Astrocyte of the hippocampus (primary cell): ENCODE data around the gene ZNF106.

Source experiments
- DNase-seq: peaks from one replicate; pipeline ENCODE4 v3.0.0; 2011; ENCODE audit warnings: low read depth, low spot score

The ZNF106 gene

DNA sequence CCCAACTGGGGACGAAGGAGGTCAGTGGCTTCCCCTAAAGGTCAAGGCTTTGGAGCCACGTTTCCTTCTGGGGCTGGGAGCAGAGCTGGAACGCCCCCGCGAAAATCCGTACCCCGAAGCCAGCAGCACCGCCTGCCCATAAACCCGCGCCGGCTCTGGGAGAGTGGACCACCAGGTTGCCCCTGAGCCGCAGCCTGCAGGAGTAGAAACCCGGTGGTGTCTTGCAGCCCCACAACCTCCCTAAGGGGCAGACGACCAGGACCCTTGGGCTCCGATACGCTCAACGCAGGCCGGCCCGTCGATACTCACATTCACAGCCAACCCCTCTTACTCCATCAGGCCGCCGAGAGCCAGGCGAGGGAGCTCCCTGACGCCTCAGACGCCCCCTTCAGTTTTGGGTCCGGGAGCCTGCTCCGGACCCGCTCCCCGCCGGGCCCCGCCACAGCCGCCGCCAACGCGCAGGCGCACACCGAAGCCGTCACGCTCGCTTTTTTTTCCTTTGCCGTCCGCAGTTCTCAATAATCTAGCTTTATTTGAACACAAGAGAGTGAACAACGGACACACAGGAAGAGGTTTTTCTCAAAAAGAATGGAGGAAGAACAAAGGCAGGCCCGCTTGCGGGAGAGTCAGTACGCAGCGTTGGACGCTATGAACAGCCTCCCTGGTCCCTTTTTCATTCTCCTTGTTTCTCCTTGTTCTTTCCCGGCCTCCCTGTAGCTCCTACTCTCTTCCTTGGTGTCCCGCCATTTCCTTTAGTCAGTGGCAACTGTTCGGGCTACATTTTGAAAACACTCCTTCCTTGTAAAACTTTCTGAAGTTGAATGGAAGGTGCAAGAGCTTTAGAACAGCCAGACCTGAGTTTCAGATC is at the start of gene ZNF106:
ZNF106 (minus strand) TSS at position 471 of the 868 bp plus-strand sequence. CDS start 18,852 bp downstream, outside the sequence.
- DNase-seq = peak; percentile 96

DNA sequence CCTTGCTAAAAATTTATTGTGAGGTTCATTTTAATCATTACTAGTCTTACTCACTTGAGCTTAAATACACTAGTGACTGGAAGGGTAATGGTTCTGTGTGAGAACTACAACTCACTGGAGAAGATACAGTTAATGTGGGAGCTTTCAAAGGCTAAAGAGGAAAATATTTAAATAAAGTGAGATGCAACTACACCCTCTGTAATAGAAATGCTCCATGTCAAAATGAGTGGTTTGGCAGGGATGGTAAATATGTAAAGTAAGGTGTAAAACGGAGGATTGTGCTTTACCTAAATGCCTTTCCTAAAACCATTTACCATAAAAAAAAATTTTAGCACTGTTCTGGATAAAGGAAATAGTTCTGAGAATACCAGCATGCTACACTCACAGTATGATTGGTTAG is 42.3 kb upstream of the ZNF106 start:
- DNase-seq = no peak

DNA sequence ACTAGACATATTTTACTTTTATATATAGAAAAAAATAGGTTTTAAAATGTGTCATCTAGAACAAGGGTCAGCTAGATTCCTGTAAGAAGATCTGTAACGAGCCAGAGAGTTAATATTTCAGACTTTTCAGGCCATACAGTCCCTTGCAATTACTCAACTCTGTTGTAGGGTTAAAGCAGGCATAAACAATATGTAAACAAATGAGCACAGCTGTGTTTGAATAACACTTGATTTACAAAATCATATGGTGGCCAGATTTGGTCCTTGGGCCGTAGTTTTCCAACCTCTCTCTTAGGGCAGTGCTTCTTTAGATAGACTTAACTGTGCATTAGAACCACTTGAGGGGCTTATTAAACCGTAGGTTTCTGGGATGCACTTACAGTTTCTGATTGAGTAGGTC is 38.0 kb upstream of the ZNF106 start:
- no peak for DNase-seq

DNA sequence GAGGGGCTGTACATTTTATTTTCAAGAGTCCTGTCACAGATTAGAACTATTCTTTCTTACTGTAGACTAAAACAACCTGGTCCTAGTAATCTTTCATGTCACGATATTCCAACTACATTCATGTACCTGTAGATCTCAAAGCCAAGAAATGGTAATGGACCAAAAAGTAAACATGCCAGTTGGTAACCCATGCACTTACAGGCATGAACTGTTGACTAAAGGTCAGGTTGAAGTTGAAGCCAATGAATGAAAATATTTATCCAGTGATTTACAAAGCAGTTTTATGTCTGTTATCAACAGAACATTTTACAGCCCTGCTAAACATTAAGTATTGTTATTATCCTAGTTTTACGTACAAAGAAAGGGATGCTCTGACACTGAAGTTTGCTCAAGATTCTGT is 32.4 kb upstream of the ZNF106 start:
- no peak for DNase-seq

DNA sequence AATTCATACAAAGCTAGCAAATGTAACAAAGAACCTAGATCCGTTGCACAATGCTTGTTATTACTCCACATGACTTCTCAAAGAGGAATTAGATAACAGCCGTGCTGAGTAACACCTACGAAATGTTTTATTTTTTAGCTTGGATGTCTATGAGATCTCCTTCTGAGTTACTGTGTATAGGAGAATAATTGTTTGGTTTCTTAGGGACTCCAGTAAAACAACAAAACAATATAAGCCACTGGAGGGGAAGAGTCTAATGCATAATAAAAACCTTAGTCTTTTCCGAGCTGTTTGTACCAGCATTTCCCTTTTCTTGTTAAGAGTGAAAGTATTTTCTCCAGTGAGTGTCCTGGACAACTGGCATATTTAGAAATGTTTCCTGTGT is 20.1 kb upstream of the ZNF106 start:
- peak; percentile 62 for DNase-seq

DNA sequence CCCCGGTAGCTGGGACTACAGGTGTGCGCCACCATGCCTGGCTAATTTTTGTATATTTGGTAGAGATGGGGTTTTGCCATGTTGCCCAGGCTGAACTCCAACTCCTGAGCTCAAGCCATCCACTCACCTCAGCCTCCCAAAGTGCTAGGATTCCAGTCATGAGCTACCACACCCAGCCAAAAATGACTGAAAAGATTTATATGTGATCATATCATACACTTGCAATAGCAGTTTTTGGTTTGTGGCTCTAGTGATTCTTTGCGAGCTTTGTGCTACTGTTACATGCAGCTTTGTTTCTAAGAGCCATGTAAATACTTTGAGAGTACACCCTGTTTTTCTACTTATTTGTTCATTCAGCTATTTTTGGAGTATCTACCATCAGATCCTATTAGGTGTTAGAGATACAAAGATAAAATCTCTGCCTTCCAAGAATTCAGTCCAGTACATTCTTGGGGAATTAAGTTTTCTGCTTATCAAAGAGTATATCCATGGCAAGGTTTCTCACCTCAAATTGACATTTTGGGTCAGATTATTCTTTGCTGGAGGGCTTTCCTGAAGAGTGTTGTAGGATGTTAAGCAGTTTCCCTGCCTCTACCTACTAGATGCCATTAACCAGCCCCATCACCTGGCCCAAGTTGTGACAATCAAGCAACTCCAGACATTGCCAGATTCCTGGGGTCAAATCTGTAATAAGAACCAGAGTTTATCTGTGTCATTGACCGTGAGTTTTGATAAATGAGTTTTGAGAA is 19.5 kb upstream of the ZNF106 start:
- DNase-seq = no peak

DNA sequence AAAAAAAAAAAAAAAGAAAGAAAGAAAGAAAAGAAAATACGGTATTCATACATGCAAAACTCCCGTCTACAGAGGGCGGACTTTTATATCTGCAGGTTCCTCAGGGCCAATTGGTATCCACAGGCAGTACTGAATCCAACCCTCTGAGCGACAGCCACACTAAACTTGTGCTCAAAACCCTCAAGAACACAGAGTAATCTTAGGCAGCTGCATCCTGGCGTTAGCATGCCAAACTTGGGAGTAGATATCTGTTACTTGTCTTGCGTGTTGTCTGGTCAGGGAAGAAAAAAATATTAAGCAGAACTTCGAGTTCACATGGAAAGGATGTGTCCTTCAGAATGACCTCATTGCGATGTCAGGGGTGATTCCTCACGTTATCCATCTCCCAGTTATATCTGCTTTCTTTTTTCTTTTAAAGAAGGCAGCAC is 17.3 kb upstream of the ZNF106 start:
- no peak for DNase-seq

DNA sequence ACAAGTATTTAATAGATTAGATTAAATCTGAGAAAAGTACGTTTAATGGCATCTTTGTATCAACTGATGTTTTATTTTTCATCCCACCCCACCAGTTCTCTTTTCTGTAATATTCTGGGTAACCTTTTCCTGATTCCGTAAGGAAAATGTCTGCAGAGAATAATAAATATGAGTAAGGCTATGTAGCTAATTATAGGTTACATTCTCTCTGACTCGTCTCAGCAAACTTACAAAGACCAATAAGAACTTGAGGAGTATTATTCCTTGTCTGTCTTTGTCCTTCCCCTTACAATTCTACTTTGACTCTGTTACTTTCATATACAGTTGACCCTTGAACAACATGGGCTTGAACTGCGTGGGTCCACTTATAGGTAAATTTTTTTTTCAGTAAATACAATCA is 16.6 kb upstream of the ZNF106 start:
- no peak for DNase-seq

DNA sequence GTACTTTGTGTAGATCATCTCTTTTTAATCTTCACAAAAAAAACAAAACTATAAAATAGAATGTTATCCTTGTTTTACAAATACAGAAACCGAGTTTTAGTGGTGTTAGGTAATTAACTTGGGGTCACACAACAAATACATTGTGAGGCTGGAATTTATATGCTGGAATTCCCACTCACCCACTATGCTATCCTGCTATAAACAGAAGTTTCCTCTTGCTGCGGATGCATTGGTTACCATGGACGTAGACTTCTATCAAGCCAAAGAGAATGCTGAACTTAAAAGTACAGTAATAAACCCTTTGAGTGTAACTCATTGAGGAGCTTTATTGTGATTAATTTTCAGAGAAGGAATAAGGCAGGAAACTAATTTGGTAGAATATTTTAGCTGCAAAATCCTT is 13.7 kb upstream of the ZNF106 start:
- no peak for DNase-seq

DNA sequence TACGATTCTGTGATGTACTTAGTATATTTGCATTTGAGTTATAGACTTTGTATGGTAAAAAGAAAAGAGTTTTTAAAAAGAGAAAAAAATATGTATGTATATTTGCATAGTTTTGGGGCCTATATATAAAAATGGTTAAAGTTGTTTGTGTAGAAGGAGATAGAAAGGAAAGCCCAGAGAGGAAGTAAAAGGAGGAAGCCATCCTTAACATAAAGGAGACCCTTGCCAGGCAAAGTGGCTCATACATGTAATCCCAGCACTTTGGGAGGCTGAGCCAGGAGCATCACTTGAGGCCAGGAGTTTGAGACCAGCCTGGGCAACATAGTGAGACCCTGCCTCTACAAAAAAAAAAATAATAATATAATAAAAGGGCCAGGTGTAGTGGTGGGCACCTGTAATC is 12.9 kb upstream of the ZNF106 start:
- no peak for DNase-seq

DNA sequence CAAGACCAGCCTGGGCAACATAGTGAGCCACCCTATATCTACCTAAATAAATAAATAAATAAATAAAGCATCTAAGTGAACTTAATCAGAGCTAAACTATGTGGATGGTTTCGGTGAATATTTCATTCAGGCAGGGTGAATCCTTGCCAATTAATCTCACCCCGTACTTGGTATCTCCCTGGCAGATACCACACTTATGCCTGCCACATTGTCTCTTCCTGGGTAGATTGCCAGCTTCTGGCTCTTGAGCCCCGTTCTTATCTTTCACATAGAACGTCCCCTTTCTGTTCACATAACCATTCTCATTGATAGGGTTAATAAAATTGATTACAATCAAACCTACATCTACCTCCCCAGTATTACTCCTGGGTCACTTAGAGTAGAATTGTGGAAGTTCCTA is 11.5 kb upstream of the ZNF106 start:
- DNase-seq = no peak

DNA sequence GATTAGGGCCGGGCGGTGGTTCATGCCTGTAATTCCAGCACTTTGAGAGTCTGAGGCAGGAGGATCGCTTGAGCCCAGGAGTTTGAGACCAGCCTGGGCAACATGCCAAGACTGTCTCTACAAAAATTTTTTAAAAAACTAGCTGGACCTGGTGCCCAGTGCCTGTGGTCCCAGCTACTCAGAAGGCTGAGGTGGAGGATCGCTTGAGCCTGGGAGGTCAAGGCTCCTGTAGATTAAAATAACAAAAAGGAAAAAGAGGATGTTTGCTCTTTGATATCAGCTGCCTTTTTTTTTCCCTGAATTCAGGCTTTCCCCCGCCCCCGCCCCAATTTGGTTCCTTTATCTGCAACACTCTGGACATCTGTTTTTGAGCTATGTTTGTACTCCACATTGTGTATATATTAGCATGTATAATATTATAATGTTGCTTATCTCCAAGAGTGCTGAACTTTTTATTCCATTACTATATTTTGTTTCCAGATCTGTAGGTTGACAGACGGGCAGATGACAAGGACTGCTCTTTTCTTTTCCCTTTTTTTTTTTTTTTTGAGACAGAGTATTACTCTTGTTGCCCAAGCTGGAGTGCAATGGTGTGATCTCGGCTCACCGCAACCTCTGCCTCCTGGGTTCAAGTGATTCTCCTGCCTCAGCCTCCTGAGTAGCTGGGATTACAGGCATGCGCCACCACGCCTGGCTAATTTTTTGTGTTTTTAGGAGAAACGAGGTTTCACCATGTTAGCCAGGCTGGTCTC is 9.1 kb upstream of the ZNF106 start:
- DNase-seq = no peak

DNA sequence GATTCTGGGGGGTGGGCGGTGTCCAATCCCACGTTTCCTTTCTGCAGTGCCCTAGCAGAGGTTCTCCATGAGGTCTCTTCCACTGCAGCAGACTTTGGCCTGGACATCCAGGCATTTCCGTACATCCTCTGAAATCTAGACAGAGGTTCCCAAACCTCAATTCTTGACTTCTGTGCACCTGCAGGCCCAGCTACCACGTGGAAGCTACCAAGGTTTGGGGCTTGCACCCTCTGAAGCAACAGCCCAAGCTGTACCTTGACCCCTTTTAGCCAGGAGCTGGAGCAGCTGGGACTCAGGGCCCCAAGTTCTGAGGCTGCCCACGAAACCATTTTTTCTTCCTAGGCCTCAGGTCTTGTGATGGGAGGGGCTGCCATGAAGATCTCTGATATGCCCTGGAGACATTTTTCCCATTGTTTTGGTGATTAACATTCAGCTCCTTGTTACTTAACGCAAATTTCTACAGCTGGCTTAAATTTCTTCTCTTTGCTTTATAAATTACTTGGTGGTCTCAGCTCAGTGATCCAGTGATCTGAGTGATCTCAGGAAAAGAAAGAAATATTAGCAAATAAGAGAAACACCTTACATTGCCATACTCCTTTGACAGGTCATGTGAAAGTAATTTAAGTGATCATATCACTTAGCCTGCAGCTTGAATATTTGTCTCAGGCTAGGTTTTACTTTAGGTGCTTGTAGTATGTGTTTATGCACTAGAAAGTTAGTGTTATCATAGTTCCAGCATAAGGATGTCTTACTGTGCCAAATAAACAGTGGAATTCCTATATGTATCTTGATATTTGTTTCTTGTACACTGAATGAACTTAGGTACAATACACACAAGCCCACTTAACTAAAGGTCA is 7.5 kb upstream of the ZNF106 start:
- DNase-seq = no peak

DNA sequence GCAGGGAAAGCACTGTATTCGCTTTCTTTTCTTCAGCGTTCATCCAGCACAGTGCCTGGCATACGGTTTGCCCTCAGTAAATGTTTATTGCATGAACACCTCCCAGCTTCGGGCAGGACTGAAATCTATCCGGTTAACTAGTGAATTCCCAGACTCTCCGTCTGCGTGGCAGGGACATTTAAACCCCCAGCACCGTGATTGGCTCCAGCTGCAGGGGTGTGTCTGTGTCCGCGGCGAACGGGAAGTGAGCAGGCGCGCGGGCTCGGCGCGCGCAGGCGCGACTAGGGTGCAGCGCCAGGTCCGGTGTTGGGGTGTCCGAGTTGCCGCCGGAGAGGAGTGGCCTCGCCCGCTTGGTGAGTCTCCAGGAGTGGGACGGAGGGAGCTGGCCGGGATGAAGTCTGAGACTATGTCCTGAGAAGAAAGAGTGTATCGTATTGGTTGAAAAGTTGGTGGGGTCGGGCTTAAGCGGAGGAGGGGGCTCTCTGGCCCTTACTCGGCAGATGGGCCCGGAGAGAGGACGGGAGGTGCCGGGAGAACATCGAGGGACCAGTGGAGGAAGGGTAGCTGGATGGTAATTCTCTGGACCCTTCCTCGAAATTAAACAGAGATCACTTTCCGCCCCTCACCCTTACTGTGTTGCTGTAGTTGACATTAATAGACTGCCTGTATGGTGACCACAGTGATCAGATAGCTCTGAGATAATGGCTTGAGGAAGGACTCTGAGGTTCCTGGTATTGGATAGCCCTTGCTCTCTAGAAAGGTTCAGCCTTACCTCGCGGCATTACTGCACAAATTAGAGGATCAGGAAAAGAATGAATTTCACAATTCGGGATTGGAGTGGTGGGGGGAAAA is 4.6 kb upstream of the ZNF106 start, which contains the start of gene SNAP23:
SNAP23 (plus strand) TSS at position 274 of the 852 bp plus-strand sequence. CDS start 16,213 bp downstream, outside the sequence.
- peak; percentile 98 for DNase-seq

DNA sequence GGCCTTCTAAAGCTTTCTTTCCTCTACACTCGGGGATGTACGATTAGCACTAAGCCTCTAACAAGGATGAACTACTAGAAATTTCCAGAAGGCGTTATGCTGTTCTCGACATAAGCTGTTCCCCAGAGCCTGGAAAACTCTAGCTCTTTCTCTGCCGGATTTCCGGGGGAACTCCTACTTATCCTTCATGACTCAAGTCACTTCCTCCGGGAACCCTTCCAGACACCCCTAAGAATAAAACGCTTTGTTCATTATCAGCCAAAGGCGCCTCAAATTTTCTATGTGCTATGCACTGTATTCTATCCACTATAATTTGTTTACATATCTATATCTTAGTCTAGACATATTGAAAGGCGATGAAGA is 4.0 kb upstream of the ZNF106 start:
- no peak for DNase-seq

DNA sequence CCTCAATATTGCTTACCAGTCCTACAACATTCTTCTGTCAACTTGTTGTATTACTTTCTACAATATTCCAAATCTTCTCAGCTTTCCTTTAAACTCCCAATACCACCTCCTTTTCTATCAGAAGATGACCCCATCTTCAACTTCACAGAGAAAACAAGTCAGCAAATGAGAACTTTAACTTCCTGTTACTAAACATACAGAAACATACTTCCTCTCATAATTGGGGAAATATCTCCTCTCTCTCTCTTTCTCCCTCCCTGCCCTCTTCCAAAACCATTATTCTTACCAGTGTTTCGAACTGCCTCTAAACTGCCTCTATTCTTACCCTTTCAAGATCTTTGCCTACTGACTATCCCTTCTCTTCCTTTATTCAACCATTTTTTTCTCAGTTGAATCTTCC is 2.7 kb upstream of the ZNF106 start:
- no peak for DNase-seq

DNA sequence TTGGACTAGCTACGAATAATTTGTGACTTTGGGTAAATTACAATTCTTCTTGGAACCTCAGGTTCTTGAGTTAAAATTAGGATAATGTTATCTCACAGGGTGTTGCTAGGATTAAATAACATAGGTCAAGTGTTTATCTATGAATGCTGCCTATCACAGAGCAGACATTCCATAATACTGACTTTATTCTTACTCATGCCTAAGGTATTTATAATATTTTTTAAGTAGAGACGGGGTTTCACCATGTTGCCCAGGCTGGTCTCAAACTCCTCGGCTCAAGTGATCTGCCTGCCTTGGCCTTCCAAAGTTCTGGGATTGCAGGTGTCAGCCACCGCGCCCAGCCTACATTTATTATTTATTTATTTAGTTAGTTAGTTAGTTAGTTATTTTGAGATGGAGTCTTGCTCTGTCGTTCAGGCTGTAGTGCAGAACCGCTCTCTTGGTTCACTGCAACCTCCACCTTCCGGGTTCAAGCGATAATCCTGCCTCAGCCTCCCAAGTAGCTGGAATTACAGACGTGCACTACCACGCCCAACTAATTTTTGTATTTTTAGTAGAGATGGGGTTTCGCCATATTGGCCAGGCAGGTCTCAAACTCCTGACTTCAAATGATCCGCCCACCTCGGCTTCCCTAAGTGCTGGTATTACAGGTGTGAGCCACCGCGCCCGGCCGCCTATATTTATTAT is 741 bp upstream of the ZNF106 start:
- DNase-seq = peak; percentile 65

DNA sequence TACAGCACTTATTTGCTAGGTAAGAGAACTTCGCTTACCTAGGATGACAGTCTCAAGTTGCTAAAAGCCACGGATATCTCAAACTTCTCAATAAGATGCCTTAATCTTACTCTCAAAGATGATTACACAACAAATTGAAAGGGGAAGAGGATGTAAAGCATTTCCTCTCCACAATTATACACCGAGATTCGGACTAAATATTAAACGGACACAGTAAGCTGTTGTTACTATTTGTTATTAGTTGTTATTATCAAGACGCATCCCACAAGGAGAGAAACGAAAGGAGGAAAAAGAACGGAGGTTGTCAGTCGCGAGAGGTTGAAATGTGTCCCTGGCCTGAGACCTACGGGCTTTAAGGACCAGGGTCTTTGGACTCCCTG is 660 bp downstream of the ZNF106 start:
- DNase-seq = peak; percentile 26

DNA sequence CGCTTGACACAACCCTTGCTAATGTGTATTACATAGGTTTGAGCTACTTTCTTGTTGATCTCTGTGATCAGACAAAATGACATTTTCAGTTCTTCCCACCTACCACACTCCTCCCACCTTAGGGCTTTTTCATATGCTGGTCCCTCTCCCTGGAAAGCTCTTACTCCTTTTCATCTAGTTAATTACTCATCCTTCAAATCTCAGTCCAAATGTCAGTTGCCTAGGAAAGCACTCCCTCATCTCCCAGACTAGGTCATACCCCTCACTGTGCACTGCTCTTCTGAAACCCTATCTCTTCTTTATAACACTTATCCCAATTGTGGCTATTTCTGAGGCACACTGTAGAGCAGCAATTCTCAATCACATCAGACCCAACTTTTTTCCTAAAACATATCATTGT is 7.3 kb downstream of the ZNF106 start:
- no peak for DNase-seq

DNA sequence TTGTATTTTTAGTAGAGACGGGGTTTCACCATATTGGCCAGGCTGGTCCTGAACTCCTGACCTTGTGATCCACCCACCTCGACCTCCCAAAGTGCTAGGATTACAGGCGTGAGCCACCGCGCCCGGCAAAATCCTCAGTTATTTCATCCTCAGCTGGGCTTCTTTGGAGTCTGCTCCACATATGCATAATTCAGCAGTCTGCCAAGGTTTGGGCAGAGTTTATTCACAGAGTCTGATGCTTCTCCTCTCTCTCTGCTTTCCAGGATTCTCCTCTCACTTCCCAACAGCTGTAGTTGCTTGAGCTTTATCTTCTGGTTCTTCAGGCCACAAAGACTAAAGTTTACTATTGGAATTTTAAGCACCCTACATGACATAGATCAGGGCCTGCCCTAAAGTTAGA is 8.2 kb downstream of the ZNF106 start:
- no peak for DNase-seq
